ENCODE data around the gene PSTK.

GRCh38 chr10:123038782-123039631 lies 58.8 kb downstream of the PSTK start:
- no peak for TF ChIP-seq FOS (IDR thresholded peaks at IDR 0.05; ENCODE audit: borderline replicate concordance, extremely low read depth, insufficient read length)
- TF ChIP-seq NR2C2 (IDR thresholded peaks at IDR 0.05; ENCODE audit: borderline replicate concordance, control insufficient read depth, insufficient read length, low read depth), result no peak
- no peak for TF ChIP-seq MXI1 (IDR thresholded peaks at IDR 0.05; ENCODE audit: low read depth, low read length)
- no peak for TF ChIP-seq SUZ12 (IDR thresholded peaks at IDR 0.05; ENCODE audit: unreplicated experiment)
- TF ChIP-seq, protein P1, sequence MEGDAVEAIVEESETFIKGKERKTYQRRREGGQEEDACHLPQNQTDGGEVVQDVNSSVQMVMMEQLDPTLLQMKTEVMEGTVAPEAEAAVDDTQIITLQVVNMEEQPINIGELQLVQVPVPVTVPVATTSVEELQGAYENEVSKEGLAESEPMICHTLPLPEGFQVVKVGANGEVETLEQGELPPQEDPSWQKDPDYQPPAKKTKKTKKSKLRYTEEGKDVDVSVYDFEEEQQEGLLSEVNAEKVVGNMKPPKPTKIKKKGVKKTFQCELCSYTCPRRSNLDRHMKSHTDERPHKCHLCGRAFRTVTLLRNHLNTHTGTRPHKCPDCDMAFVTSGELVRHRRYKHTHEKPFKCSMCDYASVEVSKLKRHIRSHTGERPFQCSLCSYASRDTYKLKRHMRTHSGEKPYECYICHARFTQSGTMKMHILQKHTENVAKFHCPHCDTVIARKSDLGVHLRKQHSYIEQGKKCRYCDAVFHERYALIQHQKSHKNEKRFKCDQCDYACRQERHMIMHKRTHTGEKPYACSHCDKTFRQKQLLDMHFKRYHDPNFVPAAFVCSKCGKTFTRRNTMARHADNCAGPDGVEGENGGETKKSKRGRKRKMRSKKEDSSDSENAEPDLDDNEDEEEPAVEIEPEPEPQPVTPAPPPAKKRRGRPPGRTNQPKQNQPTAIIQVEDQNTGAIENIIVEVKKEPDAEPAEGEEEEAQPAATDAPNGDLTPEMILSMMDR (IDR thresholded peaks at IDR 0.05 in 2 of 3, conservative IDR thresholded peaks at IDR 0.05 in 1 of 3; ENCODE audit: control insufficient read depth in 2 of 3, extremely low read depth in 1 of 3, insufficient read depth in 1 of 3, low read depth in 3 of 3, low read length in 3 of 3), result no peak
- no peak for TF ChIP-seq POLR2A (IDR thresholded peaks at IDR 0.05; ENCODE audit: low read depth, low read length)
- no peak for TF ChIP-seq POLR2AphosphoS5 (IDR thresholded peaks at IDR 0.05; ENCODE audit: low read length)
- TF ChIP-seq KLF5 (IDR thresholded peaks at IDR 0.05; ENCODE audit: partially characterized antibody), result no peak
- TF ChIP-seq, protein P2, sequence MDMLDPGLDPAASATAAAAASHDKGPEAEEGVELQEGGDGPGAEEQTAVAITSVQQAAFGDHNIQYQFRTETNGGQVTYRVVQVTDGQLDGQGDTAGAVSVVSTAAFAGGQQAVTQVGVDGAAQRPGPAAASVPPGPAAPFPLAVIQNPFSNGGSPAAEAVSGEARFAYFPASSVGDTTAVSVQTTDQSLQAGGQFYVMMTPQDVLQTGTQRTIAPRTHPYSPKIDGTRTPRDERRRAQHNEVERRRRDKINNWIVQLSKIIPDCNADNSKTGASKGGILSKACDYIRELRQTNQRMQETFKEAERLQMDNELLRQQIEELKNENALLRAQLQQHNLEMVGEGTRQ (IDR thresholded peaks at IDR 0.05; ENCODE audit: borderline replicate concordance, low read depth, low read length), result no peak
- TF ChIP-seq CREB1 (IDR thresholded peaks at IDR 0.05; ENCODE audit: low read depth), result no peak
- TF ChIP-seq SIN3A (IDR thresholded peaks at IDR 0.05; ENCODE audit: low read depth, low read length), result no peak

Measured in GM12878 (cell line).